Fibroblast of lung (primary cell): ENCODE measurements around the gene INMT. TPM values are rescaled to one million over a fixed set of nuclear protein-coding genes. Genes with fewer than 3 reads are reported as not detected.

Source experiments
- DNase-seq, 2 donors: peaks; one replicate each; pipeline versions ENCODE4 v3.0.0 to v3.0.0-alpha.2; 2010; ENCODE audit warnings: low read depth in 2 of 2
- H2AFZ ChIP-seq: 2 replicates; pipeline ENCODE4 v1.5.1; 2012; ENCODE audit warnings: low read length, control low read depth, inconsistent platforms
- H3K27ac ChIP-seq: 2 replicates; pipeline ENCODE4 v1.5.1; 2011; ENCODE audit warnings: low read length, control low read depth; ENCODE audit not compliant: insufficient read depth
- H3K27me3 ChIP-seq: 2 replicates; pipeline ENCODE4 v1.5.1; 2011; ENCODE audit warnings: mild to moderate bottlenecking, low read length; ENCODE audit not compliant: control insufficient read depth, insufficient read depth
- H3K36me3 ChIP-seq: 2 replicates; pipeline ENCODE4 v1.5.1; 2011; ENCODE audit warnings: low read length; ENCODE audit not compliant: control insufficient read depth, insufficient read depth
- H3K4me1 ChIP-seq: 2 replicates; pipeline ENCODE4 v1.5.1; 2011; ENCODE audit warnings: low read length; ENCODE audit not compliant: control insufficient read depth, insufficient read depth; ENCODE audit errors: extremely low read depth
- H3K4me2 ChIP-seq: 2 replicates; pipeline ENCODE4 v1.5.1; 2011; ENCODE audit warnings: low read length, control low read depth; ENCODE audit not compliant: insufficient read depth; ENCODE audit errors: extremely low read depth
- H3K4me3 ChIP-seq, 4 experiments: fragments of 200-600 bp in 1 of 4; sonication (generic) in 1 of 4; replicated peaks in 1 of 4; 2 replicates each; pipeline ENCODE4 v1.5.1; 2011 to 2016; ENCODE audit warnings: low read length in 4 of 4, low read depth in 3 of 4, mild to moderate bottlenecking in 3 of 4, control low read depth in 2 of 4, inconsistent platforms in 1 of 4, mixed read lengths in 1 of 4; ENCODE audit not compliant: insufficient read depth in 1 of 4; ENCODE audit errors: control extremely low read depth in 1 of 4
- H3K79me2 ChIP-seq: 2 replicates; pipeline ENCODE4 v1.5.1; 2012; ENCODE audit warnings: mild to moderate bottlenecking, low read length, inconsistent platforms; ENCODE audit not compliant: control insufficient read depth, insufficient read depth
- H3K9ac ChIP-seq: 2 replicates; pipeline ENCODE4 v1.5.1; 2011; ENCODE audit warnings: mild to moderate bottlenecking, low read length, control low read depth; ENCODE audit not compliant: insufficient read depth
- H3K9me3 ChIP-seq: 2 replicates; pipeline ENCODE4 v1.5.1; 2012; ENCODE audit warnings: low read depth, low read length; ENCODE audit not compliant: control insufficient read depth, insufficient read depth
- H4K20me1 ChIP-seq: 2 replicates; pipeline ENCODE4 v1.5.1; 2011; ENCODE audit warnings: low read length; ENCODE audit not compliant: control insufficient read depth, insufficient read depth; ENCODE audit errors: extremely low read depth
- CTCF ChIP-seq, 2 donors: IDR thresholded peaks in 1 of 2; conservative IDR thresholded peaks in 1 of 2; 1 replicate in 1 of 2; 2 replicates in 1 of 2; pipeline ENCODE4 v1.5.1; 2011 to 2012; ENCODE audit warnings: low read length in 2 of 2, control low read depth in 1 of 2, inconsistent platforms in 1 of 2, low read depth in 1 of 2, mild to moderate bottlenecking in 1 of 2
- EZH2 ChIP-seq: IDR thresholded peaks from 2 replicates; pipeline ENCODE4 v1.5.1; 2012; ENCODE audit warnings: low read length, control low read depth, mild to moderate bottlenecking; ENCODE audit errors: missing control alignments
- polyA plus RNA-seq, 2 donors: library from polyadenylated mRNA; depleted of rRNA in 1 of 2; stranded (reverse) in 1 of 2; unstranded in 1 of 2; fragments of >200 nt; gene quantifications; 2 replicates each; pipeline ENCODE4 v1.2.1, GENCODE V29; 2011 to 2012; ENCODE audit warnings: missing spikeins in 1 of 2
- total RNA-seq: library from RNA; depleted of rRNA; stranded (reverse); fragments of >200 nt; gene quantifications from 2 replicates; pipeline ENCODE4 v1.2.1, GENCODE V29; 2014

The INMT gene
- total and polyA plus RNA-seq, 2 donors (not counting 1 experiment from before 2014, with no cell fraction given), result 75.8 to 237 TPM

DNA sequence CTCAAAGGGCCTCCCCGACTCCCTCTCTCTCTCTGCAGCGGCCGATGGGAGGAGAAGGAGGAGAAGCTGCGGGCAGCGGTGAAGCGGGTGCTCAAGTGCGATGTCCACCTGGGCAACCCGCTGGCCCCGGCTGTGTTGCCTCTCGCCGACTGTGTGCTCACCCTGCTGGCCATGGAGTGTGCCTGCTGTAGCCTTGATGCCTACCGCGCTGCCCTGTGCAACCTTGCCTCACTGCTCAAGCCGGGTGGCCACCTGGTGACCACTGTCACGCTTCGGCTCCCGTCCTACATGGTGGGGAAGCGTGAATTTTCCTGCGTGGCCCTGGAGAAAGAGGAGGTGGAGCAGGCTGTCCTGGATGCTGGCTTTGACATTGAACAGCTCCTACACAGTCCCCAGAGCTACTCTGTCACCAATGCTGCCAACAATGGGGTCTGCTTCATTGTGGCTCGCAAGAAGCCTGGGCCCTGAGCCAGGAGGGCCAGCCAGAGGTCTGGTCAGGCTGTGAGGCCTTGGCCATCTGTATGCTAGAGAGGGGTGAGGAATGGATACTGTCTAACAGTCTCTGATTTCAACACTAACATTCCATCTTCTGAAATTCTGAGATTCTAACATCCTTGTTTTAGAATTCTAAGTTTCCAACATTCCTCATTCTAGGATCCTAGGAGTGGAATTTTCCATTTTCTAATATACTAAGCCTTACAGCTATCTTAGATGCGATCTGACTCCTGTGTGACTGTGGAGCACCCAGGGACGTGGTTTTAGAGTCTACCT, 3.6 kb downstream of the INMT start:
- peak; percentile 29 to 65 for DNase-seq
- peak in 1 of 2 donors; percentile 5 for TF ChIP-seq CTCF (conservative IDR thresholded peaks at IDR 0.05 in 1 of 2, IDR thresholded peaks at IDR 0.05 in 1 of 2; ENCODE audit: low read depth in 1 of 2, low read length in 2 of 2)
- no peak for TF ChIP-seq EZH2
- H3K36me3 ChIP-seq, result peaks cover 12% of the 10 kb centered on the region
- peak overlapping the region in 3 of 4 experiments; percentile 11 to 56 (median 28) for H3K4me3 ChIP-seq
- peak overlapping the region; percentile 39 for H3K27ac ChIP-seq
- H3K4me2 ChIP-seq, result peak overlapping the region; percentile 58
- H2AFZ ChIP-seq, result no peak overlapping the region
- no peak overlapping the region for H3K9ac ChIP-seq
- H3K27me3 ChIP-seq, result no peaks in the 10 kb centered on the region
- no peaks in the 10 kb centered on the region for H3K9me3 ChIP-seq
- peaks cover 30% of the 10 kb centered on the region for H3K4me1 ChIP-seq
- peaks cover 20% of the 10 kb centered on the region for H3K79me2 ChIP-seq
- no peaks in the 10 kb centered on the region for H4K20me1 ChIP-seq

GRCh38 chr7:30757342-30757692, 5.4 kb downstream of the INMT start:
- no peak overlapping the region for H3K4me2 ChIP-seq
- H4K20me1 ChIP-seq, result no peaks in the 10 kb centered on the region
- TF ChIP-seq CTCF (conservative IDR thresholded peaks at IDR 0.05 in 1 of 2, IDR thresholded peaks at IDR 0.05 in 1 of 2; ENCODE audit: low read depth in 1 of 2, low read length in 2 of 2) (no peak), EZH2 (no peak)
- H3K4me1 ChIP-seq, result peaks cover 19% of the 10 kb centered on the region
- H3K27me3 ChIP-seq, result no peaks in the 10 kb centered on the region
- H3K27ac ChIP-seq, result no peak overlapping the region
- peaks cover 18% of the 10 kb centered on the region for H3K79me2 ChIP-seq
- H2AFZ ChIP-seq, result no peak overlapping the region
- H3K9me3 ChIP-seq, result no peaks in the 10 kb centered on the region
- peaks cover 12% of the 10 kb centered on the region for H3K36me3 ChIP-seq
- DNase-seq, result no peak
- H3K9ac ChIP-seq, result no peak overlapping the region
- H3K4me3 ChIP-seq, result no peak overlapping the region

DNA sequence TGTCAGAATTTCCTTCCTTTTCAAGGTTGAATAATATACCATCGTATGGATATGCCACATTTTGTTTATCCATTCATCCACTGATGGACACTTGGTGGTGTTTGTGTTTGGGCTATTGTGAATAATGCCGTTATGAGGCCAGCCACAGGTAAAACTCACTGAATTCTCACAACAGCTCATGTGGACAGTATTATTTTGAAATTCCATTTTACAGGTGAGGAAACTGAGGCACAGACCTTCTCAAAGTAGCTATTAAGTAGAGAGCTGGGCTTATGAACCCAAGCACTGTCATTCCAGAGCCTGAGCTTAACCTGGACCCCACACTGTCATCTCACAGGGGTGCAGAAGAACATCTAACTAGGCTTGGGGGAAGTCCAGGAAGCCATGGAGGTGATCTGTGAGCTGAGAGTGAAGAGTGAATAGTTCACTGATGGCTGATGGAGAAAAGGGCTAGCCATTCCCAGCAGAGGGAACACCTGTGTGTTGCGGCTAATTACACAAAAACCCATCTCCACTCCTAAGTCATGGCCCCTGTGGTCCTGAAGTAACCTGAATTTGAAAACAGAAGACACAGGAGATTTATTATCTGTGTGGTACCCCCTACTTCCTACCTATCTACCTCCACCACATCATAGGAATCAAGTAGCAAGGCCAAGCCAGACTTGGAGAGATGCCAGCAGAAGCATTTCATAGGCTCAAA, 8.7 kb downstream of the INMT start:
- H3K4me1 ChIP-seq, result peaks cover 6% of the 10 kb centered on the region
- H2AFZ ChIP-seq, result no peak overlapping the region
- H3K9ac ChIP-seq, result no peak overlapping the region
- no peaks in the 10 kb centered on the region for H3K9me3 ChIP-seq
- H4K20me1 ChIP-seq, result no peaks in the 10 kb centered on the region
- TF ChIP-seq CTCF (conservative IDR thresholded peaks at IDR 0.05 in 1 of 2, IDR thresholded peaks at IDR 0.05 in 1 of 2; ENCODE audit: low read depth in 1 of 2, low read length in 2 of 2), result no peak
- no peak for TF ChIP-seq EZH2
- H3K4me3 ChIP-seq, result no peak overlapping the region
- no peak overlapping the region for H3K4me2 ChIP-seq
- no peaks in the 10 kb centered on the region for H3K79me2 ChIP-seq
- DNase-seq, result no peak
- no peaks in the 10 kb centered on the region for H3K36me3 ChIP-seq
- H3K27me3 ChIP-seq, result no peaks in the 10 kb centered on the region
- H3K27ac ChIP-seq, result no peak overlapping the region
